ENCODE data around the gene NLGN1. TPM values are rescaled to one million over a fixed set of nuclear protein-coding genes. Genes with fewer than 3 reads are reported as not detected.

The NLGN1 gene
- total RNA-seq, 1 donor from 2014 or later, result 59.1 TPM

DNA sequence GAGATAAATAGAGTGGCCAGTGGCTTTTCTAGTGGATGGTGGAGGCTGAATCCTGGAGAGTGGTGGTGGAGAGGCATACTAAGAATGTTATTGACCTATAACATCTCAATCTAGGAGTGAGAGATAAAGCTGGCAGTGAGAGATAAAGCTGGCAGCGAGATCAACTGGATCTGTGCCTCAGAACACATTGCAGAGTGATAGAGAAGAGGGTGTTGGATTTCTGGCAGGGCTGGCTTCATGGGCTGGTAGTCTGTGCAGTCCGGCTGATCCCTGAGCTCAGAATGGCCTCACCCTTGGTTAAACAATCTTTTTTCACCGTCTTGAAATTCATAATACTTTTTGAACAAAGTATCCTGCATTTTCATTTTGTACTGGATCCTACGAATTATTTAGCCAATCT is 221.2 kb downstream of the NLGN1 start:
- DNase-seq (ENCODE audit: low spot score in 2 of 2) (no peak), FAIRE-seq (no peak)

DNA sequence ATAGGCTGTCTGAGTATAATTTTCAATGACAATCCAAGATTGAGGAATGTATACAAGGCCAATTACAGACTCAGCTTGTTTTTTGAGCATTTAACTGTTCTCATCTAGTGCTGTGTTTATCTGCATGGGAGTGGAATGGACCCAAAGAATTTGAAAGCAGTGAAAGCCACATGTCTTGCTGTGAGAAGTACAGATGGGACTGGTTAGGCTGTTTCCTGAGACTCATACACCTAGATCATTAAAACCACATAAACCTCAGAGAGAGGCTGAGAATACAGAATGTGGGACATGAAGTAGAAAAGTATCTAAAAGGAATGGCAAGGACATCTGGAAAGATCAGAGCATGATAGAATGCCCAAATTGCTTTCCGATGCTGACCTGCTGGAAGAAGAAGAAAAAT is 224.6 kb downstream of the NLGN1 start:
- no peak for FAIRE-seq
- DNase-seq (ENCODE audit: low spot score in 2 of 2), result no peak

DNA sequence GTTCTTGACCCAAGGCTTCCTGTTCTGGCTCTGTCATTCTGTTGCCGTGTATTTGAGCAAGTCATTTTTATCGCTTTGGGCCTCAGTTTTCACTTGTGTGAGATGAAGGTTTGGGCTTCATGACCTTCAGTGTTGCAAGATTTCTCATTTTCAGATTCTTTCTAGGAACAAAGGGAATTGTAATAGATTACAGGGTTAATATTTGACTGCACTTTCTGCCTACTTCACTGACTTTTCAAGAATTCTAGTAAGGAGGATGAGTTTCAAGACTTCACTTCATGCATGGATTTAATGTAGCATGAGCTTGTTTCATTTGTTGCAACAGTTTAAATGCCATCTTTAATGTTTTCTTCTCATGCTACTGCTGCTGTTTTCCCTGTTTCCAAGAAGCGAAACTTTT is 226.5 kb downstream of the NLGN1 start:
- FAIRE-seq (no peak), DNase-seq (ENCODE audit: low spot score in 2 of 2) (no peak)

DNA sequence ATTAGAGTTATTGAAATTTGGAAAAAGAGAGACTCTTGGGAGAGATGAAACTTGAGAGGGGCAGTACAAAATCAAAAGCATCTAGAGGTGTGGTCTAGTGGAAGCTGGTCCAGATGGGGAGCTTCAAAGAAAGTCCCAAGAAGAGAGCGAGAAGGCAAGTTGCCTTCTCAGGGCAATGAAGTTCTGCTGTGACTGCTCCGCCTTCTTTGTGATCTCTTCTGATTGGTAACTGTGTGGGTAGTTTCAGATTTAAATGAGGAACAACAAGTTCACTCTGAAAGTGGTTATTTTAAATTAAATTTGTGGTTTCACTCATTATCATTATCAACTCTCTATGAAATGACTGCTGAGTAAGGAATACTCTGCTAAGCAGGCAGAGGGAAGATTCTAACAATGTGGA is 233.3 kb downstream of the NLGN1 start:
- DNase-seq (ENCODE audit: low spot score in 2 of 2) (no peak), FAIRE-seq (no peak)

DNA sequence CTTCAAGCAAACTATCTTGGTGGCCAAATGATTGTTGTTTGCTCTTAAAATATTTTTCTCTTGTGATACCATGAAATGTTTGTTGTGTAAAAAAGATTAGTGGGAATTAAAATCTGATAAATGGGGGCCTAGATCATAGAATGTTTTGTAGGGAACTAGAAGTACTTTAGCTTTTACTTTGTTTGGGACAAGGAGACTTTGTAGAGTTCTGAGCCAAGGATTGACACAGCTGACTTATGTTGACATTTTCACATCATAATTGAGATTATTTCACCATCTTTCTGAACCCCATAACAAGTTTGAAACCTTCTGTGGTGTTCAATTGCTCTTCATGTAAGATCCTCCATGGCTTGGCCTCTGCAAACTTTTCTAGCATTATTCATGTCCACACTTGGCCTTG is 235.4 kb downstream of the NLGN1 start:
- DNase-seq (ENCODE audit: low spot score in 2 of 2) (no peak), FAIRE-seq (no peak)

DNA sequence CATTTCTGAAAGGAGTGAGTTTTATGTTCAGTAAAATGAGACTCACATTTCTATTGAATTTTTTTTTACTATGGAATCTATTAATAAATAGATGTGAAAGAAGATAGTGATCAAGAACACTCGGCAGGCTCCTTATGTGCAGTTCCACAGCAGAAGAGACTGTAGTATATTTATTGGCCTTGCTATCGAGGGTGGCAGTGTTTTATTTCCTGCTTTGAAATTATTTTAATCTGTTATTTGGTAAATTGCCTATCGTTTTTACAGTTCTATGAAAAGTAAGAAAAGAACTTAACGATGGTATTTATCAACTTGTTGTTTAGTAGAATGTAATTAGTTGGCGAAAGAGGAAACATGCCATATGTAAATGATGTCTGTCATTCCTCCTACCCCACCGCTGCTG is 238.3 kb downstream of the NLGN1 start:
- no peak for FAIRE-seq
- DNase-seq (ENCODE audit: low spot score in 2 of 2), result no peak

DNA sequence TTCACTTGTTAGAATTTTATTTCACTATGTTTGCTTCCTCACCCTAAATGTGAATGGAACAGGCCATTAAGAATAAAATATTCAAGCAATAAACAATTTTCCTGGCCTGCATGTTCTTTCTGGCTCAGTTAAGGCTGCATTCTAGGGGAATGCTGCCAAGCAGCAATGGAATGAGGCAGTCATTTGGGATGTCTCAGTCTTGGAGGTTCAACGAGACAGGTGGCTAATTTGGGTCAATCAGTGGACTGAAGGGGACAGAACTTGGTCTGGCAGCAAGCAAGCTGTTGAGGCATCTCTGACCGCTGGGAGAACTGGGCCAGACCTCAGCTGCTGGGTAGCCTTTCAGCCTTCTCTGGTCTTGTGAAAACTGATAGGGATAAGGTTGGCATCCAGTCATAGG is 241.6 kb downstream of the NLGN1 start:
- FAIRE-seq (no peak), DNase-seq (ENCODE audit: low spot score in 2 of 2) (no peak)

DNA sequence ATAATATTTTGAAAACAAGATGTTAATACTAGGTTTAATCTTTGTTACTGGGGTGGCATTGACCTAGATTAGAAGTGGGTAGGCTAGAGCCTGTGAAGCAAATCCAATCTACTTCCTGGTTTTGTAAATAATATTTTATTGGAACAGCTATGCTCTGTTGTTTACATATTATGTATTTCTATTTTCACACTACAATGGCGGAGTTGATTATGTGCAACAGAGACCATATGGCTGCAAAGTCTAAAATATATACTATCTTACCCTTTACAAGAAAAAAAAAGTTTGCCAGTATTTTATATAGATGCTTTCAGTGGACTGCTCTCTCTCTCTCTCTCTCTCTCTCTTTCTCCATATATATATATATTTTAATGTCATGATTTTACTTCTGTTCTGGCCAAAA is 244.2 kb downstream of the NLGN1 start:
- DNase-seq (ENCODE audit: low spot score in 2 of 2) (no peak), FAIRE-seq (no peak)

DNA sequence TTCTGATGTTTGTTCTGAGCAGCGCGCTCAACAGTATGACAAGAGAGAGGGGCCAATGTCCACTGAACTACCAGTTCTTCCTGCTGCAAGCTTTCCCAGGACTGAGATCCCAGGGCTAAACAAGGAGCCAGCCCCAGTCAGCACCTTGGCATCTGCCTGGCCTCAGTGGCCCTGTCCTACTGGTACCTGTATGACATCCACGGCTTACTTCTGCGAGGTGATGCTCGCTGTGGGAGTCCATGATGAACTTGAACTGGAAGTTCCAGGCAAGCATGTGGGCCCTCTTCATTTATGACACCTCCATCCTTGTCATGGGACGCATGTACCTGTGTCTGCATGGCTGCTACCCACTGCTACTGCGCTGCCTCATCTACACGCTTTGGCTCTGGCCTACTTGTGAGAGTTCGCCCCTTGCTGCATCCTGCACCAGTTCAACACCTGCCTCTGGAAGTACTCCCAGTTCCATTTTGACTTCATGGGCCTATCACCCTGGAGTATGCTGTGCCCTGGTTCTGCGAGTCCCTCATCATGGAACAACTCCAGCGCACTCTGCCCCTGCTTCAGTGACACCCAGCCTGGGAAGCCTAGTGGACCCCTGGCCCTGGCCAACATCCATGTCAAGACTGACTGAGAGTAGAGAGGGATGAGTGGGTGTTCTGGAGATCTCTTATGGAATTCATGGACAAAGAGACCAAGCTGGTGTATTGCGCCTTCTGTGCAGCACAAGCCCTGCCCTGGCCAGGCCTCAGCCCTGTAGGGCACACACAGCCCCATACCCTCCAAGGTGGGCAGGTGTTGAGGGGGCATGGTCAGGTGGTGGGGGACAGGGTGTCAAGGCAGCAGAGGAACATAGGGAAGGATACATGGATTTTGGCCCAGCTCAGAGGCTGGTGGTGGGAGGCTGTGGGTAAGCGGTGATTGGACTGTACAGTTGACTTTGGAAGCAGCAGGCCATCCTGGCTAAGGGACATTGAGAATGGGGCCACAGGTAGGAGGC is 246.8 kb downstream of the NLGN1 start:
- FAIRE-seq (no peak), DNase-seq (ENCODE audit: low spot score in 2 of 2) (no peak)

DNA sequence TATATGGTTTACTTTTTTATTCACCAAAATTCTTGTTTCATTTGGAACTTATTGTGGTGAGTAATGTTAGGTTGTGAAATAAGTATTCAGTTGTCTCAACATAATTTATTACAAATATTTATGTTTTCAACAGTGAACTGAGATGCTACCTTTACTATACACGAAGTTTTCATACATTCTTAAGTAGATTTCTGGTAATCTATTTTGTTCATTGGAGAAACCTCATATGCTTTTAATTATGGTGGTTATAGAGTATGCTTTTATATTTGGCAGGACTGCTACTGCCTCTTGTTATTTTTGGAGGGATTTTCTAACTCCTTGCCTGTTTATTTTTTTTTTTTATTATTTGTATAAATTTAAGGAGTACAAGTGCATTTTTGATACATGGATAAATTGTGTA is 253.1 kb downstream of the NLGN1 start:
- DNase-seq (ENCODE audit: low spot score in 2 of 2) (no peak), FAIRE-seq (no peak)

DNA sequence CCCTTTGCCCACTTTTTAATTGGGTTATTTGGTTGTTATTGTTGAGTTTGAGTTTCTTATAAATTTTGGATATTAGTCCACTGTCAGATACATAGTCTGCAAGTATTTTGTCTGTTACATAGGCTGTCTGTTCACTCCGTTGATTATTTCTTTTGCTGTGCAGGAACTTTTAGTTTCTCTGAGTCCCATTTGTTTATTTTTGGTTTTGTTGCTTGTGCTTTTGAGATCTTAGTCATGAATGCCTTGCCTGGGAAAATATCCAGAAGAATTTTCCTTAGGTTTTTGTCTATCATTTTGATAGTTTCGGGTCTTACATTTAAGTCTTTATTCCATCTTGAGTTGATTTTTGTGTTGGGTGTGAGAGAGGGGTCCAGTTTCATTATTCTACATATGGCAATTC is 254.5 kb downstream of the NLGN1 start:
- DNase-seq (ENCODE audit: low spot score in 2 of 2) (no peak), FAIRE-seq (no peak)

DNA sequence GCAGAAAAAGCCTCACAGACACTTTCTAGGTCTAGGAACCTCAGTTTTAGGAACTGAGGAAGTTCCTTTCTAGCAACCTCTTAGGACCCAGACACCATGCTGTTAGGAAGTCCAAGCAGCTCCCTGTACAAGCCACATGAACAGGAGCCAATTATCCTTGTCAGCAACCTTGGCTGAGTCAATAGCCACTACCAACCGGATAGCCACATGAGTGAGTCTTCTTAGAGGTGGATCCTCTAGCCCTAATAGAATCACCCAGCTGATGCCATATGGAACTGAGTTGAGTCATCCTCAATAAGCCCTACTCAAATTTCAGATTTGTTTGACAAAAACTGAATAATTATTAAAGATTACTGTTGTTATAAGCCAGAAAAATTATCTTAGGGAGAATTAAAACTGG is 256.2 kb downstream of the NLGN1 start:
- DNase-seq (ENCODE audit: low spot score in 2 of 2) (no peak), FAIRE-seq (no peak)

DNA sequence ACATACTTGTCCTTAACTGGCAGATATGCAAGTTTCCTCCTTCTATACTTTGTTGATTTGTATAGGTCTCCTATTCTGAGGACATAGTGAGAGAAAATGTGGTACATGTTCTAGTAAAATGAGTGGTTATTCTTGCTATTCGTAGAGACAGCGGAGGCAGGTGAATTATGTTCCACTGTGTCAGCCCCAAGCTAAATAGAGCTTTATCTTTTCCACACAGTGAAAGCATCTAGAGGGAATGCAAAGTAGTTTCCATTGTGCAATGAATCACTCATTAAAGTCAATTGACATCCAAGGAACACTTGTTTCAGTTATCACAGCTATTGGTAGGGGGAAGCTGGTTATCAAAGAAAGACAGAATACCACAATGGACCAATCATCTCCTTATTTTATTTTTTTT is 262.4 kb downstream of the NLGN1 start:
- DNase-seq (ENCODE audit: low spot score in 2 of 2), result no peak
- FAIRE-seq, result no peak

DNA sequence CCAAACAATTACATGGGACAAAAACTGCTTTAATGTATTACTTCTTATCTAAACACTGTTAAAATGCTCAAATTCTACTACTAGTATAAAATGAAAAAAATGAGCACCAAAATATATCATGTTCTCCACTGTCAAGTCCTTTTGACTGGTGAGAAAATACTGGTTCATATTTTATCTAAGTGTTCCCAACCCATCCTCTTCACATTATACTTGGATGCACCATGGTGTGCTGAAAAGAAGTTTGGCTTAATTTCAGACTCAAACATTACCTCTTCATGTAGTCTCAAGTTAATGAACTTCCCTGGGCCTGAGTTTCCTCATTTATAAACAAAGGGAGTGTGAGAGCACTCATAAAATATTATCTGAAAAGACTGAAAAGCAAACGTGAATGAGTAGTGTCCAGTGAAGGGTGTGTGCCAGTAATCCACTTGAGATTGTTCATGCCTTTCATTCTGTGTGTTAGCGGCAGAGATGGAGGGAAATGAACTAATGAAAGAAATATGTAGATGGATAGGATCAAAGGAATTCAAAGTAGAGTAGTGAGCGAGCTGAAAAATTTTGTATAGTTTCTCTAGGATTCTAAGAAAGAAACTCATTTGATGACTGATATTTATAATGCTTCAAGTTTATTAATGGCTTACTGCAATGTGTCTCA is 263.2 kb downstream of the NLGN1 start:
- DNase-seq (ENCODE audit: low spot score in 2 of 2), result no peak
- no peak for FAIRE-seq

DNA sequence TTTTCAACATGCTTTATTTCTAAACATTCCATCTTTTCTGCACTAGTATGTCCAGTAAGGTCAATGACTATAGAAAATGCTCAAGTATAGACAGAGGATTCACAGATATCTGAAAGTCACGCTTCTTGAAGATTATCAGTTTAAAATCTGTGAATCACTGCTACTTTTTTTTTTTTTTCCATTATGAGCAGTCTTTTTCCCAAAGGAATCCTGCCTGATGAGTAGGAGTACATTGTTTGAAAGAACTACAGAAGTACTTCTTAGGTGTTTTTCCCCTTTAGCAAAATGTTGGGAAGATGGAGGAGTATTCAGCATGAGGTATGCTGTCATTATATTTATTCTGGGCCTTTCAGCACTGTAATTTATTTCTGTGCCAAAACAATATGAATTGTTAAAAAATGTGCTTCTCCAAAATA is 266.2 kb downstream of the NLGN1 start:
- DNase-seq (ENCODE audit: low spot score in 2 of 2) (no peak), FAIRE-seq (no peak)

DNA sequence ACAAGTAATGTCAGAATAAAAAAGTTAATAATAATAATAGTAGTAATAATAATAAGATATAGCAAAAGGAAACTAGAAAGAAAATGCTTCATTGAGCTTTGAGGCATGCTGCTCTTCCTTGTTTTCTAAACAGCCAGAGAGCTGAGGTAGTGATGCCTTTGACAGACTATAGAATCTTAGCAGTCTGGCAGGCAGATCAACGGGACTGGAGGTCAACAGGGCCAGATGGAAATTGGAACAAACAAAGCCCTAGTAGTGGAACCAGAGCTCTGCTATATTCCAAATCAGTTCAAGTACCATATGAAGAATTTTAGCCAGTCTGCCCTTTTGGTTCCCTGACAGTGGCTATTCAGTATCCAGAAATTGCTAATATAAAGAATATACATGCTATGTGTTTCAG is 278.6 kb downstream of the NLGN1 start:
- FAIRE-seq (no peak), DNase-seq (ENCODE audit: low spot score in 2 of 2) (no peak)

DNA sequence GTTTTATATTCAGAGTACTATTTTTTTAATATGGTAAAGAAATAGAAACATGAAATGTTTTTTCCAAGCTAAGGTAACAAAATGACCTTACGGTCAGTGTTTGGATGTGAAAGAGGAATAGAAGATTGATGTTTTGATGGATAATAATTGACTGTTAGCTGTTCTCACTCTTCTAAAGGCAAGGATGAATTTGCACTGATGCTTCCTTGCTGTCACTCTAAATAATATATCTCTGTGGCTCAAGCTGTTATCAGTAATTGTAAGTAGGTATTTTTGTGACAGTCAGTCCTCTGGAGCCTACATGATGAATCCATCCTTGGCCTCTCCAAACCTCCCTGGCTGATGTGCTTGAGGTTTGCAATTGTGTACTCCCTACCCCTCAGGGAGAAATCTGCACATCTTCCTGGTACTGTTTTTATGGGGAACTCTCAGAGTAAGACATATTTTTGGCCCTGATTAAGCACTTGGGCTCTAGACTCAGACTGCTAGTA is 283.7 kb downstream of the NLGN1 start:
- DNase-seq (ENCODE audit: low spot score in 2 of 2), result no peak
- no peak for FAIRE-seq

DNA sequence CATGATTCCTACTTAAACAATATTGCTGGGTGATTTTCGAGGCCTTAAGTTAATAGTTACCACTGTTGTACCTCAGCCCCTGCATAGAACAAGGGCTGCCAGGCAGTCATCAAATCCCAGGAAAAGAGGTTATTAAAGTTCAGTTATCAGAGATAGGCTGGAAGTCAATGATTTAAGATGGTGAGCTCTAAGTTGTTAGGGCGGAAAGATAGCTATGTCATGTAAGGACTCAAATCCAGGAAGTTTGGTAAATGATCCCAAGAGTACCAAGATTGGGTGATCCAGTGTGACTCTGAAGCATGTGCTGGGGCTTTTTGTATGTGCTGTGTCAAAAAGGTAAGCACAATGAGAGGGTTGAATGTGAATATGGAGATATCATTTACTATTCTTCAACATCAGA is 287.9 kb downstream of the NLGN1 start:
- no peak for FAIRE-seq
- no peak for DNase-seq (ENCODE audit: low spot score in 2 of 2)

DNA sequence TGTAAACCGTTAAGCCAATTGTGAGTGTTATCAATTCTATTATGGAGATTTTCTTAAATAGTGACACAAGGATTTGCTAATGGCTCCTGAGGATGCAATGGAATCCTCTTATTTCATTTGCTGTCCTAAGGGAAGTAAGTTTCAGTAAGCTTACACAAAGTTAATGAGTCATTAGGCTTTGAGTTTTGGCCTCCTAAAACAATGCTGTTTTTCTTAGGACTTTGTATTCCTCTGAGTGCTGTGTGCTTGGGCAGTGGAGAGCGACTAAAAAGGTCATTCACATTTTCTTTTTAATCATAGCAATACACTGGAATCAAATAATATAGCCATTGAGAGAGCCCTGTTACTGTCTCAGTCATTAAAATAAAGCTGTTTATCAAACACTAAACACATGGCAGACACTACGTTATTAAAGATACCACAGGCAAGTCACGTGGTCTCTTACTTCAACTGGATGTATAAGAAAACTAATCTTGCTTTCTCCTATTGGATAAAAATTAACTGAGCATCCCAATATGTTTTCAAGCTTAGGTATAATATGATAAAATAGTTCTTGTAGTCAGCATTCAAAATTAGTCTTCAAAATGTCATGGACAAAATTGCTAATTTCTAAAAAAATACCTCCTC is 290.8 kb downstream of the NLGN1 start:
- DNase-seq (ENCODE audit: low spot score in 2 of 2) (no peak), FAIRE-seq (no peak)

DNA sequence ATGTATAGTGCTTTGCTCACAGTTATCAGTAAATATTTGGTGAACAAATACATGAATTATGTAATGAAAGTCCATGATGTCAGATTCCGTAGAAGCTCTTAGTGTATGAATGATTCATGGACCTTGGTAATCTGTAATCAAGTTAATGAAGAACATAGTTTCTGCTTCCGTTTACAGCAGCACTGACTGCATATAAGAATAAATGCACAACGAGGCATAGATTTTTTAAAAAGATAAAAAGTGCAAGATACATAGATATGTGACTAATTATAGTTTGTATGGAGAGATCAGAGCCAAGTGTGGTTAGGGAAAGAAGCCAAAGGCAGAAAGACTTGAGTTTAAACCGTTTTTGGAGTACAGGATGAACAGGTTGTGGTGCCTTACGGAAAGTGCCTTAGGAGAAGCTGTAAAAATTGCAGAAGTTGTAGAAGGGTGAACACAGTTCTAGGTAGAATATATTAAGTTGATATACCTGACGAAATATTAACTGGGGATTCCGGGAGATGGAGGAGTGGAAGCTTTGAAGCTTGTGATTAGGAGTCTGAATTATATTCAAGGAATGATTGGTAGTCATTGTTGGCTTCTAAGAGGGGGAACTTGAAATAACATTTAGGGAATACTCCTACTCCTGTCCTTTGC is 293.1 kb downstream of the NLGN1 start:
- no peak for DNase-seq (ENCODE audit: low spot score in 2 of 2)
- no peak for FAIRE-seq

DNA sequence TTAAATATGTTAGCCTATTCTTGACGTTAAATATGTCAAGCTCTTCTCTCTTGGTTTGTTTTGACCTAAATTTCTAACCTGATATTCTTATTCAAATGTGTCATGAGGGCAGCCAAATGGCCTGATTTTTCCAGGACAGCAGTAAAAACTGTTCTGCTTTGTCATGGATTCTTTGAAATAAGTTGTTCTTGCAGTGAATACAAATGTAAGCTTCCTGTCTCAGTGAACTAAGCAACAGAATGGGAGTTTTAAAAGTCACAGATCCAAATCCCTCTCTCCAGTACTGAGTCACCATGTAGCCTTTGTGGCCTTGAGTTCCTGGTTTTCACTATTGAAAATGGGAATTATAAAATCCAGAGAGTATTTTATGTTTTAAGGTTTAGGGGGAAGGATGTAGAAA is 301.8 kb downstream of the NLGN1 start:
- FAIRE-seq, result no peak
- DNase-seq (ENCODE audit: low spot score in 2 of 2), result no peak

Measured in frontal cortex (tissue), 4 donors.